Superior temporal gyrus (tissue), 1 donor: ENCODE data around the gene SAT2.

Experiments
- DNase-seq: peaks from one replicate; pipeline ENCODE4 v3.0.0-alpha.2; 2016; ENCODE audit errors: extremely low spot score

The SAT2 gene

GRCh38 chr17:7592422-7593021, 35.1 kb downstream of the SAT2 start:
- DNase-seq = no peak

- no peak for DNase-seq
Measured at GRCh38 chr17:7591596-7591995, 36.0 kb downstream of the SAT2 start.

GRCh38 chr17:7590743-7591142, 36.9 kb downstream of the SAT2 start:
- DNase-seq = no peak

GRCh38 chr17:7589891-7590691, 37.5 kb downstream of the SAT2 start, which contains the start of gene SOX15:
Gene SOX15 (minus strand): TSS chr17:7590094. CDS start chr17:7589676, 418 bp downstream.
- DNase-seq = no peak

- DNase-seq = peak; percentile 91
Measured at GRCh38 chr17:7589204-7589868, 38.3 kb downstream of the SAT2 start.

GRCh38 chr17:7588553-7589203, 38.9 kb downstream of the SAT2 start:
- DNase-seq = no peak

- no peak for DNase-seq
Measured at GRCh38 chr17:7587420-7588151, 40.0 kb downstream of the SAT2 start.

- DNase-seq = no peak
Measured at GRCh38 chr17:7586673-7587419, 40.8 kb downstream of the SAT2 start.

GRCh38 chr17:7583253-7584109, 44.1 kb downstream of the SAT2 start, which contains the start of gene MPDU1:
Gene MPDU1 (plus strand): TSS chr17:7583852. CDS start chr17:7583863, 11 bp downstream.
- peak; percentile 99 for DNase-seq

GRCh38 chr17:7582396-7583252, 45.0 kb downstream of the SAT2 start:
- no peak for DNase-seq

GRCh38 chr17:7580604-7581575, 46.7 kb downstream of the SAT2 start:
- DNase-seq = no peak

- DNase-seq = no peak
Measured at GRCh38 chr17:7579834-7580603, 47.6 kb downstream of the SAT2 start.

- peak; percentile 37 for DNase-seq
Measured at GRCh38 chr17:7579001-7579833, 48.4 kb downstream of the SAT2 start, which contains the start of gene CD68. Gene CD68 (plus strand): TSS chr17:7579638. CDS start chr17:7579678, 40 bp downstream.

GRCh38 chr17:7577327-7578199, 50.1 kb downstream of the SAT2 start:
- no peak for DNase-seq
